Heart left ventricle (tissue), 16 donors: ENCODE measurements around the gene CEACAM8. TPM values are rescaled to one million over a fixed set of nuclear protein-coding genes. Genes with fewer than 3 reads are reported as not detected.

ENCODE experiments used
- ATAC-seq, 4 donors: fragments of 200-7000 bp; cut with Tn5 transposase; one replicate each; pipeline ENCODE4 v1.9.1; 2020 to 2022; ENCODE audit warnings: moderate library complexity in 4 of 4, mild to moderate bottlenecking in 3 of 4, moderate number of reproducible peaks in 1 of 4
- DNase-seq, 5 donors: peaks; one replicate each; pipeline ENCODE4 v3.0.0-alpha.2; 2020
- H3K27ac ChIP-seq, 12 donors: fragments of 200-600 bp; sonication (generic) in 4 of 12; one replicate each; pipeline versions ENCODE4 v1.5.0 to v1.8.0; 2016 to 2022; ENCODE audit warnings: mild to moderate bottlenecking in 2 of 12
- H3K27me3 ChIP-seq, 9 donors: fragments of 200-600 bp; sonication (generic) in 2 of 9; one replicate each; pipeline versions ENCODE4 v1.5.1 to v1.8.0; 2016 to 2022; ENCODE audit warnings: mild to moderate bottlenecking in 3 of 9
- H3K36me3 ChIP-seq, 9 donors: fragments of 200-600 bp; sonication (generic) in 2 of 9; one replicate each; pipeline versions ENCODE4 v1.5.0 to v1.8.0; 2018 to 2022; ENCODE audit warnings: mild to moderate bottlenecking in 2 of 9
- H3K4me1 ChIP-seq, 12 donors: fragments of 200-600 bp; sonication (generic) in 4 of 12; one replicate each; pipeline versions ENCODE4 v1.5.0 to v1.8.0; 2016 to 2022; ENCODE audit warnings: mild to moderate bottlenecking in 3 of 12
- H3K4me3 ChIP-seq, 12 donors: fragments of 200-600 bp; sonication (generic) in 4 of 12; one replicate each; pipeline versions ENCODE4 v1.5.0 to v1.8.0; 2017 to 2022; ENCODE audit warnings: mild to moderate bottlenecking in 9 of 12, moderate library complexity in 4 of 12
- H3K9me3 ChIP-seq, 12 donors: fragments of 200-600 bp; sonication (generic) in 4 of 12; one replicate each; pipeline versions ENCODE4 v1.5.0 to v1.8.0; 2016 to 2022; ENCODE audit warnings: mild to moderate bottlenecking in 1 of 12
- POLR2A ChIP-seq, 2 donors: fragments of 450-650 bp; IDR thresholded peaks; one replicate each; pipeline ENCODE4 v1.6.1; 2017; ENCODE audit warnings: antibody characterized with exemption in 2 of 2, mild to moderate bottlenecking in 2 of 2, moderate library complexity in 2 of 2
- WGBS, 4 donors: extraction: QIAGEN DNeasy Blood & Tissue Kit in 2 of 4; methylation state at CpG; one replicate each; pipeline versions ENCODE4 v1.1.5 to v1.1.7; 2013 to 2018; 5-methylcytosine and 5-hydroxymethylcytosine counted together
- intact Hi-C, 10 donors: fragments of 100-400 bp; cut with DNase I; formaldehyde crosslinking; loops; one replicate each; pipeline versions ENCODE4 v1.11.1 to v1.14.2; 2022
- polyA plus RNA-seq, 2 donors: library from polyadenylated mRNA; stranded (reverse); fragments of 200-250 nt; gene quantifications; one replicate each; pipeline ENCODE4 v1.2.3, GENCODE V29; 2013
- total RNA-seq, 9 donors: library from RNA; depleted of rRNA in 2 of 9; stranded (reverse); fragments of >200 nt in 2 of 9; fragmentation: NEBNext Ultra II Directional in 3 of 9; extraction: Animal tissue kit (Norgen Biotek cat#: 25700) in 3 of 9; gene quantifications; one replicate each; pipeline versions ENCODE4 v1.1.0 to v1.2.4, GENCODE V29; 2016 to 2023
- TF ChIP-seq, protein P1 (sequence below), 12 donors: fragments of 200-600 bp; sonication (generic) in 4 of 12; IDR thresholded peaks; one replicate each; pipeline versions ENCODE4 v1.5.0 to v1.8.0; 2018 to 2022; ENCODE audit warnings: antibody characterized with exemption in 12 of 12, mild to moderate bottlenecking in 5 of 12
- donor health status: ischemic (EF 13 %, LVEDD 7.1; RV severe dilation, severe dysfunction).
- donor health status: healthy with polysubstance abuse.
- donor health status: DM: no; HTN: yes; CAD: no.
- donor health status: DM: no; HTN: no; CAD: no.
- donor health status: ischemic (EF 25% LVEDD 6.9; RV normal size, moderate dysfunction).
- donor health status: ischemic (EF 25% LVEDD 5.7; RV mildly dilated, moderate dysfunction).
- donor health status: healthy.
- donor health status: DM: yes; HTN: yes; CAD: no.
- donor health status: ischemic (EF 35%, LVEDD 5.7; RV mildly dilated, moderate dysfunction).
- donor health status: nonischemic (EF 11% LVEDD 7.7; RV severe dilation, severe dysfunction).
- donor health status: DM: yes; HTN: yes; CAD: no.
- donor health status: PGD.
- donor health status: ischemic (EF 29% LVEDD 5.4; RV normal size, mild dysfunction).
- donor health status: nonischemic (EF 23%, LVEDD 6.1; RV moderate dilation, normal function).

CEACAM8 gene
- total and polyA plus RNA-seq, 11 donors, result 0.10 to 0.56 TPM; not detected in 9

DNA sequence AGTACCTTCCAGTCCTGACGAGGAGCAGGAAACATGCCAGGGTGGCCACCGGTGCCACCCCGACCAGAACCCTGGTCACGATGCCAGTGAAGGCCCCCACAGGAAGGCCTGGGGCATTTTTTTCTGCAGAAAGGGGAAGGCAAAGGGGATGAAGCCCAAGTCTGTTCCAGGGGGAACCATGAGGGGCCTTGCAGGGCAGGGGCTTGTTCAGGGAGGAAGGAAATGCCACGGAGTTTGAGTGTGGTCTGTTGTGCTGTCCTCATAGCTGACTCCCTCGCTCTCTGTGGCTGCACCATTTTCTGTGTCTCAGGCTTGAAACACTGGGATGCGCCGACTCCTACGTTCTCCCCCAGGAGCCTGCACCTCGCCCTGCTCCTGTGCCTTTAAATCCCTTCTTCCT lies 38.9 kb downstream of the CEACAM8 start:
- ATAC-seq (peak in 1 of 4 donors; percentile 27), DNase-seq (no peak)
- no peak overlapping the region for H3K4me3 ChIP-seq
- intact Hi-C loops, result no loop called here
- WGBS, 4 donors, result 61 to 66% (median 63%) methylated on average over 10 of the region's 10 CpGs
- H3K4me1 ChIP-seq, result peaks cover 0 to 26% (median 0%) of the 10 kb centered on the region in 12 donors
- no peaks in the 10 kb centered on the region for H3K36me3 ChIP-seq
- H3K27ac ChIP-seq, result no peak overlapping the region
- no peaks in the 10 kb centered on the region for H3K9me3 ChIP-seq
- peaks cover 0 to 33% (median 0%) of the 10 kb centered on the region in 9 donors for H3K27me3 ChIP-seq
- TF ChIP-seq, protein P1, sequence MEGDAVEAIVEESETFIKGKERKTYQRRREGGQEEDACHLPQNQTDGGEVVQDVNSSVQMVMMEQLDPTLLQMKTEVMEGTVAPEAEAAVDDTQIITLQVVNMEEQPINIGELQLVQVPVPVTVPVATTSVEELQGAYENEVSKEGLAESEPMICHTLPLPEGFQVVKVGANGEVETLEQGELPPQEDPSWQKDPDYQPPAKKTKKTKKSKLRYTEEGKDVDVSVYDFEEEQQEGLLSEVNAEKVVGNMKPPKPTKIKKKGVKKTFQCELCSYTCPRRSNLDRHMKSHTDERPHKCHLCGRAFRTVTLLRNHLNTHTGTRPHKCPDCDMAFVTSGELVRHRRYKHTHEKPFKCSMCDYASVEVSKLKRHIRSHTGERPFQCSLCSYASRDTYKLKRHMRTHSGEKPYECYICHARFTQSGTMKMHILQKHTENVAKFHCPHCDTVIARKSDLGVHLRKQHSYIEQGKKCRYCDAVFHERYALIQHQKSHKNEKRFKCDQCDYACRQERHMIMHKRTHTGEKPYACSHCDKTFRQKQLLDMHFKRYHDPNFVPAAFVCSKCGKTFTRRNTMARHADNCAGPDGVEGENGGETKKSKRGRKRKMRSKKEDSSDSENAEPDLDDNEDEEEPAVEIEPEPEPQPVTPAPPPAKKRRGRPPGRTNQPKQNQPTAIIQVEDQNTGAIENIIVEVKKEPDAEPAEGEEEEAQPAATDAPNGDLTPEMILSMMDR (IDR thresholded peaks at IDR 0.05), result no peak
- no peak for TF ChIP-seq POLR2A (IDR thresholded peaks at IDR 0.05)

DNA sequence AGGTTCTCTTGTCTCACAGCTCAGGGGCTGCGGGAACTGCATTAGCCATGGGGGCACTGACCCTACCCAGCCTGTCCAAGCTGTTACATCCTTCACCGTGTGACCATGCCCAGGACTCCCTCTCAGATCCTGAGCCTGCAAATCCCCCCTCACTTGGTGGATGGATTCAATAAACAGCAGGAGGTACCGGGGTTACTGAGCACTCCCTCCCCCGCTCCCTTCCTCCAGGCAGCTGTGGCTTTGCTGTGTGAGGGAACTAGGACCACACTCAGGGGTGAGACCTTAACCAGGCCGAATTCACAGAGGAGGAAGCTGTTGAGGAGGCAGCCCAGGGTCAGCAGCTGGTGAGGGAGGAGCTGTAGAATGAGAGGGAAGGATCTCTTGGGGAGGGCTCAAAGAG lies 39.4 kb downstream of the CEACAM8 start:
- peaks cover 0 to 26% (median 0%) of the 10 kb centered on the region in 12 donors for H3K4me1 ChIP-seq
- peaks cover 0 to 37% (median 0%) of the 10 kb centered on the region in 9 donors for H3K27me3 ChIP-seq
- DNase-seq (peak in 3 of 5 donors; percentile 29 to 38 (median 30)), ATAC-seq (peak in 2 of 4 donors; percentile 57 to 69)
- 46 to 55% (median 51%) methylated on average over 4 to 5 of the region's 5 CpGs for WGBS, 4 donors
- H3K9me3 ChIP-seq, result no peaks in the 10 kb centered on the region
- intact Hi-C loops, result no loop called here
- H3K36me3 ChIP-seq, result no peaks in the 10 kb centered on the region
- H3K4me3 ChIP-seq, result no peak overlapping the region
- TF ChIP-seq POLR2A (IDR thresholded peaks at IDR 0.05), result no peak
- no peak overlapping the region for H3K27ac ChIP-seq

DNA sequence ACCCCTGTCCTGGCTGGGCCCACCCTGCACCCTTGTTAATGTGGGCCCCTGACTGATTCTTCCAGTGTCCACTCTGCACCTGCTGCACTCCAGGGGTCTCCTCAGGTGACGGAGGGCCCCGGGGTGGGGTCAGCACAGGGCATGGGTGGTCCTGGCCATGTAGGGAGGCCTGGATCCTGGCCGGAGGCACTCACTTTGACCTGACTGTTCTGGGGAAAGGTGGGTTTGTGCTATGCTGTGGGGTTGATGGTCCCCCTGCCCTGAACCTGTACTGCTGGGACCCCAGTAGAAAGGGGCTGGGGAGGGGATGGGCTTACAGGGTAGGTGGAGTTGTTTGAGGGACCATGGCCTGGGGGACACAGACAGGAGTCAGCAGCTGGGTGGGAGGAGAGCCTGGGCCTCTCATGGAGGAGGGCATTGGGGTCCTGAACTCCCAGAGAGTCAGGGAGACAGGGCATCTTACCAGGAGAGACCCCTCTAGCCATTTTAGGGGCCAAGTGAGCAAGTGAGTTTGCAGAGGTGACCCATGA lies 40.6 kb downstream of the CEACAM8 start:
- intact Hi-C loops, result no loop called here
- DNase-seq (no peak), ATAC-seq (no peak)
- Histone ChIP-seq H3K9me3 (peaks cover 0 to 5% (median 0%) of the 10 kb centered on the region in 12 donors), H3K27ac (no peak overlapping the region), H3K36me3 (no peaks in the 10 kb centered on the region), H3K4me3 (no peak overlapping the region), H3K27me3 (peaks cover 0 to 32% (median 0%) of the 10 kb centered on the region in 9 donors), H3K4me1 (peaks cover 0 to 26% (median 0%) of the 10 kb centered on the region in 12 donors)
- WGBS, 4 donors, result 80 to 95% (median 94%) methylated on average over 1 to 3 of the region's 3 CpGs; no CpG with 5 or more reads in 1 of the 4 donors
- no peak for TF ChIP-seq POLR2A (IDR thresholded peaks at IDR 0.05)
- TF ChIP-seq, protein P1 (IDR thresholded peaks at IDR 0.05), result no peak

DNA sequence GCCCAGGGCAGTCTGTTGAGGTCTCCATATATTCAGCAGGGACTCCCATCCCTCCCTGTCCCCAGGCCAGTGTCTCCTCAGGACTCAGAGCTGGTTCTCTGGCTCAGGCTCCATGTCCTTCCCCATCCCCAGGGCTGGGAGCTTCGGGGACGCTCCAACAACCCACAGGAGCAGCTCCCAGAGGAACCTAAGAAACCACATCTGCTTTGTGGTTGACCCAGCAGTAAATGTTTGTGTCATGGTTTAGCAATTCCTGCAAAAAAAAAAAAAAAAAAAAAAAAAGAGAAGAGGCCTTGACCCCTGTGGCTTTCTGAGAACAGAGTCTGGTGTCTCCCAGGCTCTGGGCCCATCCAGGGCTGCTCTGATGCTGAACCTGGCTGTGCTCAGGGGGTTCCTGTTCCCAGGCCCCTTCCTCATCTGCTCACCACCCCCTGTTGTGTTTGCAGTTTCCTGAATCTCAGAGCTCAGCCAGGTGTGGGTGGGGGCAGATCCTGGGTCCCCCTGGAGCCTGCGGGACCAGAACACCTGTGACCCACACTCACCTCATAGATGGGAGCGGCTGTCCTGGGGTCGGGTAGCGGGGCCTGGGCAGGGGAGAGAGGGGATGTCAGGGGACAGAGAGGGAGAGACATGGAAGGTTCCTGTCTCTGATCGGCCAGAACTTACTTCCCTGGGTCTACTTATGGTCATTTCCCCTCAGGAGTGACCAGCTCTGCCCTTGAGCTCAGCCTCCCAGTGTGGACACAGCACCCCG lies 41.3 kb downstream of the CEACAM8 start:
- 73 to 80% (median 77%) methylated on average over 3 to 8 of the region's 8 CpGs for WGBS, 4 donors
- Histone ChIP-seq H3K4me1 (peaks cover 0 to 26% (median 0%) of the 10 kb centered on the region in 12 donors), H3K4me3 (no peak overlapping the region), H3K27ac (no peak overlapping the region), H3K9me3 (peaks cover 0 to 8% (median 0%) of the 10 kb centered on the region in 12 donors), H3K27me3 (peaks cover 0 to 27% (median 0%) of the 10 kb centered on the region in 9 donors), H3K36me3 (no peaks in the 10 kb centered on the region)
- ATAC-seq (peak; percentile 60 to 80 (median 68)), DNase-seq (peak; percentile 39 to 73 (median 46))
- intact Hi-C loops, result no loop called here
- TF ChIP-seq, protein P1 (IDR thresholded peaks at IDR 0.05), result no peak
- TF ChIP-seq POLR2A (IDR thresholded peaks at IDR 0.05), result no peak
